Ureter (tissue), 1 donor: ENCODE results near the gene CALML6. TPM values are rescaled to one million over a fixed set of nuclear protein-coding genes. Genes with fewer than 3 reads are reported as not detected.
"Not testable (repeated sequence)": the region's sequence is repeated elsewhere in the genome, so short reads cannot be mapped to it uniquely, and the experiment has no call there.

Experiments
- DNase-seq: peaks from one replicate; pipeline ENCODE4 v3.0.0-alpha.2; 2020; ENCODE audit warnings: low spot score
- total RNA-seq: library from RNA; stranded (reverse); gene quantifications from one replicate; pipeline ENCODE4 v1.2.4, GENCODE V29; 2023
- donor health status: DM: yes; HTN: yes; CAD: no.

Gene CALML6
- total RNA-seq, 1 donor from 2014 or later, result 0.29 TPM

- DNase-seq, result no peak
Measured at GRCh38 chr1:1925437-1926345, 10.6 kb downstream of the CALML6 start.

DNA sequence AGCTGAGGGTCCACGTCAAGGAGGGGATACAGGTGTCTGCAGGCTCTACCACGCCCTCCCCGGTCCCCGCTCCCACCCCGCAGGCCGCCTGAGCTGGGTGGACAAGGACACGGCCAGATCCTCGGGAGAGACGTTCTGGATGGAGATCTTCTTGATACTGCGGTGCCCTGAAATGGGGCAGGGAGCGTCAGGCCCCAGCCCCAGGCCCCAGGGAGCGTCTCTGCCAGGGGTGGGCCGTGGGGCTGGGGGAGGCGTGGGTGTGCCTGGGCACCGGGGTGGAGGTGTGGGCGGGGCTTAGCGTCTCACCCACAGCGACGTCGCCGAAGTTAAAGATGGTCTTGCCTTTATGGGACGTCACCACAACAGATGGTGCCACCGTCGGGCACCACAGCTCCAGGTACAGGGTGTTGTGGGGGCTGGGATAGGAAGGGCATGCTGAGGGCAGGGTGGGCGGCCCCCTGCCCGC is 11.3 kb downstream of the CALML6 start:
- DNase-seq, result no peak

- DNase-seq, result no peak
Measured at GRCh38 chr1:1926886-1927660, 12.0 kb downstream of the CALML6 start.

GRCh38 chr1:1927751-1928150 is 12.7 kb downstream of the CALML6 start:
- DNase-seq, result no peak

GRCh38 chr1:1928231-1929101 is 13.4 kb downstream of the CALML6 start:
- DNase-seq, result no peak

- no peak for DNase-seq
Measured at GRCh38 chr1:1929102-1929638, 14.1 kb downstream of the CALML6 start.

DNA sequence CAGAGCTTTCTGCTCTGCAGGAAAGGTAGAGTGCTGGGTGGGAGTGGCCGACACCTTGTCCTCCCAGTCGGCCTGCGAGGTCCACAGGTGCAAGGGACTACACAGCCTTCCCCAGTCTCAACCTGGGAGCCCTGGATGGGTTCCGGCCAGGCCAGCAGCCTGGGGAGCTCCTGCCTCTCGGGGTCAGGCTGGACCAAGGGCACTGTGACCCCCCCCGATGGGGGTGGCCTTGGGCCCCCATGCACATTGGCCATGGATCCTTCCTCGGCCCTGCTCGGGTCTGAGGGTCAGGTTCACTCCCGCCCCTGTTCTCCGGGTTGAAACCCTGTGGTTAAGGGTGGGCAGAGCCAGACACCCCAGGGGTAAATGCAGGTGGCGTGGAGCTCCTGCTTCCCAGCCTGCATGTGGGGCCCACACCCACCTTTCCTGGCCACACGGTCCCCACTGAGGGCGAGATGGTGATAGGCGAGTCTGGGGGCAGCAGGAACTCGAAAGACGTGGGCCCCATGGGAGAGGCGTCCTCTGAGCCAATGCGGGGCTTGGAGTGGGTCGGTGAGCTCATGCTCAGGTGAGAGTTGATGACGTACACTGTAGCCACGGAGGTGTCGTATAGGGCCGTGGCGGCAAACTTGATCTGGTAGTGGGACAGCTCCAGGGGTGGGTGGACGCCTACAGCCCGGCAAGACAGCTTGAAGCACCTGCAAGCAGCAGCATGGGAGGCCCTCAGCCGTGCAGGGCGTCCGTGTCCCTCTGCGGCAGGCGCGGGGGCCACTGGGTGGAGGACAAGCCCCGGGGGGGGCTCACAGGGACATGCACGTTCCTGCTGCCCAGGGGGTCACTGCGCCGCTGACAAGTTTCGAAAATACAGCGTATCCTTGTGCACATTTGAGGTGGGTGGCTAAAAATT is 14.8 kb downstream of the CALML6 start:
- no peak for DNase-seq

DNA sequence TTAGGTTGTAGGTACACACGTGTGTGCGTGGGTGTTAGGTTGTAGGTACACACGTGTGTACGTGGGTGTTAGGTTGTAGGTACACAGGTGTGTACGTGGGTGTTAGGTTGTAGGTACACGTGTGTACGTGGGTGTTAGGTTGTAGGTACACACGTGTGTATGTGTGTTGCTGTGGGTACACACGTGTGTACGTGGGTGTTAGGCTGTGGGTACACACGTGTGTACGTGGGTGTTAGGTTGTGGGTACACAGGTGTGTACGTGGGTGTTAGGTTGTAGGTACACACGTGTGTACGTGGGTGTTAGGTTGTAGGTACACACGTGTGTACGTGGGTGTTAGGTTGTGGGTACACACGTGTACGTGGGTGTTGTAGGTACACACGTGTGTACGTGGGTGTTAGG is 19.8 kb downstream of the CALML6 start:
- DNase-seq, result not testable (repeated sequence)

DNA sequence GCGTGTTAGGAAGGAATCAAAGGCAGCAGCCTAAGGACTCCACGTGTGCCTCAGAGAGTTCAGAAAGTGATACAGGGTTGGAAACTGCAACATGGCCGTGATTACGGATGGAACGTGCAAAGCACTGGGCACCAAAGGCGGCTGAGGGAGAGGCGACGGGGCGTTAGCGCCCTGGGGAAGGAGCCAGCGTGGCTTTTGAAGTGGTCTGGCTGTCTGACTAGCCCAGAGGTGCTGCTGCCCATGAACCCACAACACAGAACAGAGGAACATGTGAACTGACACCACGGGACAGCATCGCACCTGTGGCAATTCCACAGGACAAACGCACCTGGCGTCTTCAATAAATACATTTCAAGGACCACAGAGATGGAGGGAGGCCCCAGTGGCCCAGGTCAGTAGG is 22.0 kb downstream of the CALML6 start:
- DNase-seq, result no peak

- no peak for DNase-seq
Measured at GRCh38 chr1:1937549-1938275, 22.7 kb downstream of the CALML6 start.

- DNase-seq, result no peak
Measured at GRCh38 chr1:1938276-1938573, 23.2 kb downstream of the CALML6 start.

DNA sequence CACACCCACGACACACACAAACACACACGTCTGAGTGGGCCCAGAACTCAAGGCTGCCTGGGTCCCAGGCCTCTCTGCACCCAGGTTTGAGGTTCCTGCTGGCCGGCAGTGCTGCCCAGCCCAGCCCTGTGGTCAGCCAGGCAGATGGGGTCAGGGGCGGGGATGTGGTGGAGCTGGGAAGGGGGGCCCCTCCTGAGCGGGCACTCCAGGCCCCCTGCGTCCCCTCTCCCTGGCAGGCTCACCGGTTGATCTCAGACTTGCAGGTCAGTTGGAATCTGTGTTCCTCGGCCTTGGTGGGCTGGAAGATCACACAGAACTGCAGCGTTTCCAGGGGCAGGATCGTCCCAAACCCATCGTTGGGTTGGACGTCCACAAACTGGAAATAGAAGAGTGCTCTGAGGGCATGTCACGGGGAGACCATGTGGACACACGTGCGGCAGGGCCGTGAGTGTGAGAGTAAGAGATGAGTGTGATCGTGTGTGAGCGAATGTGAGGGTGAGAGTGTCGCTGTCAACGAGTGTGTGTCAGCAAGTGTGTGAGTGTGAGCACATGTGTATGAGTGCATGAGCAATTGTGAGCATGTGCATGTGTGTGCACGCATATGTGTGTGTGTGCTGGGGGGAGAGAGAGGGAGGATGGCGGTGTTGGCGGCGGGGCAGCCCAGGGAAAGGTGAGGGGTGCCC is 23.7 kb downstream of the CALML6 start:
- no peak for DNase-seq

DNA sequence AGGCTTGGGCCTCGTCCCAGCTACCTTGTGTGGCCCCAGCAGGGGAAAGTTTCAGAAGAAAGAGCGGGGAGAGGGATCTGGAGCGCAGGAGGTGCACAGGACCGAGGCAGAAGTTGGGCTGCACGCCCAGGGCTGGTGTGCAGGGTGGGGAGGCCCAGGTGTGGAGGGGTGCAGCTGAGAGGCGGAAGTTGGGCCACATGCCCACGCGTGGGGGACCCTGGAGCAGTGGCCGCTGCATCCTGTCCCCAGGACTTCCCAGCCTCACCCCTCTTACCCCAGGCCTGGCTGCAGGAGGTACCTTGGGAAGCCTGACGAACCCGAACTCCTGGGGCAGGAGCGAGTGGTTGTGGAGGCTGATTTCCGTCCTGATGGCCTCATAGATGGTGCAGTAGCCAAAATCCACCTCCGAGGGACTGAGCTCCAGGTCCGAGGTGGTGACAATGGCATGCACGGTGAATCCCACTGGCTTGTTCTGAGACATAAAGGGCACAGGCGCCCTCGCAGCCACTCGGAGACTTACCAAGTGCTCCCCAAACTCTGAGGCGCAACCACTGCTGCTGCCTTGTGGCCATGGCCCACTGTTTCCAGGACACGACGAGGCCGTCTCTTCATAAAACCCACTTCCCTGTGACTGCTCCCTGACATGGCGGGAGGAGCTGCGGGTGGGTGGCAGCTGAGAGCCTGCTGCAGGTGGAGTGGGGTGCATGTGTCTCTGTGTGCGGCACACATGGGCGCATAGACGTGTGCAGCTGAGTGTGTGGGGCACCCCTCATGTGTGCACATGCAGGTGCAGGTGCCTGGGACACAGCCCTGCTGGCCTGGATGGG is 24.4 kb downstream of the CALML6 start:
- no peak for DNase-seq

GRCh38 chr1:1940123-1940425 is 25.0 kb downstream of the CALML6 start:
- no peak for DNase-seq

DNA sequence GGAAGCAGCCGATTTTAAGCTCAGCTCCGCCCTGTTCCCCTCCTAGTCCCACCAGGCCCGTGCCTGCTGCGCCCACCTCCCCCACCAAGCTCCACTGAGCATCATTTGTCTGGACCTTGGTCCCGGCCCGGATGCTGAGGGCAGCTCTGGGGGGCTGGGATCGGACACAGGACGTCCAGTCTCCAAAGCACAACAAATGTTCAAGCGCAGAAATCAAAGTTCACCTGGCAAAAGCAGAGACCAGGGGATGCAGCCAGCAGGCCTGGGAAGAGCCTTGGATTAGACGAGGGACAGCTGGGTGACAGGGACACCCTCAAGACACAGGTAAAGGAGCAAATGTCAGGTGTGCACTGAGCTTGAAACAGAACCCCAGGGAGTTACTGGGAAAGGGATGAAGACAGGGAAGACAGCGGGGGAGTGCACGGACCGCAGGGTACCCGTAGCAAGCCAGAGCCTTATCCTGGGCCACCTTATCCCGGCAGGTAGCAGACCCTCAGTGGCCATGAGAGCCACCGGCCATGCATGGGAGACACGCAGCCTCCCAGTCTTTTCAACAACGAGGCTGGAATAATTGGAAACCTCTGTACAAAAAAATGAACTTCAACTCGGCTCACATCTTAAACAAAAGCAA is 26.3 kb downstream of the CALML6 start:
- no peak for DNase-seq

DNA sequence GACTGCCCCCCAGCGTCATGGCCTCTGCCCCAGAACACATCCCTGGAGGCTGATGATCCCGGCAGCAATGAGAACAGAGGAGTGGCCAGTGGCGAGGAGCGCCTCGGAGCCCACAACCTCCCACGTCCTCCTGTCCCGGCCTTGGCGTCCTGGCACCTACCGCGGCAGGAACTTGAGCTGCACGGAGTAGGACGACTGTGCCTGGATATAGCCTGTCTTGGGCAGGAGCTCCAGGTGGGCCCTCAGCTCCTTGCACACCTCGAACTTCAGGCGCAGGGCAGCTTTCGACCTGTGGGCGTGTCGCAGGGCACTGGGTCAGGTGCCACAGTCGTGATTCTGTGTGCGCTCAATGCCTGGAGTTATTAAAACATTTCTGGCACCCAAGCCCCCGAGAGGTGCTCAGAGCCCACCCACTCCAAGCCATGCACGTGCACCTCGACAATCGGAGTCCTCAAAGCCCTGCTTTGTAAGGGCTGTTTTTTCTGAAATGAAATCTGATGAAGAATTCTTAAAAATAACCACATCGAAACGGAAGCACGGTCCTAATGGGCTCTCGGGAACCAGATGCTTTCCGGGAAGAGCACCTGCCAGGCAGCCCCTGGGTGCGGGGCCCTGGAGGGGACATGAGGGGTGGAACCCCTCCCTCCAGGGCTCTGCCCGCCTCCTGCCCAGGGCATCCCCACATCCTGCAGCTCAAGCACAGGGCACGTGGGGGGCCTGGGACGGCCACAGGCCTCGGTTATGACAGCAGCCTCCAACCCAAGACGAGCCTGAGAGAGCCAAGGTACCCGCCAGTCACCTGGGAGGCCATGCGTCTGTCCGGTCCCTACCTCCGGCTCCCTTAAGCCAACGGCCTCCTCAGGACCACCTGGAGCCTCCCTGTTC is 27.1 kb downstream of the CALML6 start:
- no peak for DNase-seq
